ENCODE data around the gene TTC9. TPM values are rescaled to one million over a fixed set of nuclear protein-coding genes. Genes with fewer than 3 reads are reported as not detected.

The TTC9 gene
- polyA plus RNA-seq, 3 donors, result 0.99 to 2.1 (median 1.2) TPM

- Histone ChIP-seq H3K9ac (ENCODE audit: insufficient read depth, low read length, poor library complexity, severe bottlenecking) (no peak overlapping the region), H3K4me3 (replicated peaks in 1 of 3; ENCODE audit: low read depth in 2 of 3, low read length in 3 of 3) (no peak overlapping the region), H4K20me1 (ENCODE audit: insufficient read depth, low read length) (no peaks in the 10 kb centered on the region), H2AFZ (ENCODE audit: insufficient read depth, low read depth, low read length, poor library complexity, severe bottlenecking) (no peak overlapping the region), H3K4me2 (replicated peaks; ENCODE audit: extremely low read depth, low read length, poor library complexity, severe bottlenecking) (no peak overlapping the region), H3K79me2 (ENCODE audit: insufficient read depth, low read length) (no peaks in the 10 kb centered on the region), H3K9me3 (replicated peaks in 1 of 2; ENCODE audit: control insufficient read depth in 1 of 2, insufficient read depth in 1 of 2, low read length in 2 of 2) (peaks cover 9% of the 10 kb centered on the region in 2 donors), H3K36me3 (replicated peaks in 1 of 2; ENCODE audit: control insufficient read depth in 1 of 2, insufficient read depth in 2 of 2, low read length in 2 of 2) (no peaks in the 10 kb centered on the region), H3K4me1 (ENCODE audit: control insufficient read depth in 1 of 2, insufficient read depth in 2 of 2, low read length in 2 of 2) (peaks cover 24 to 27% of the 10 kb centered on the region in 2 donors), H3K27me3 (ENCODE audit: control insufficient read depth in 2 of 2, insufficient read depth in 2 of 2, low read length in 2 of 2) (peaks cover 27 to 44% of the 10 kb centered on the region in 2 donors), H3K27ac (ENCODE audit: low read depth in 1 of 2, low read length in 2 of 2) (no peak overlapping the region)
- WGBS (ENCODE audit: insufficient coverage), result no CpG with 5 or more reads among the region's 2 CpGs
- H3K4me1 Mint-ChIP-seq, result peaks cover 24% of the 10 kb centered on the region
- H3K9me3 Mint-ChIP-seq, result peaks cover 3 to 30% (median 19%) of the 10 kb centered on the region in 7 donors
- no peak for DNase-seq
- H3K27me3 Mint-ChIP-seq (ENCODE audit: low read depth in 3 of 3), result peaks cover 32 to 37% (median 35%) of the 10 kb centered on the region in 3 donors
- H3K27ac Mint-ChIP-seq, result no peak overlapping the region
- no peak overlapping the region for H3K4me3 Mint-ChIP-seq
- intact Hi-C loops (cut with micrococcal nuclease), result no loop called here
- no peak for TF ChIP-seq CTCF (IDR thresholded peaks at IDR 0.05)
- peaks cover 0 to 14% of the 10 kb centered on the region in 2 donors for H3K36me3 Mint-ChIP-seq
Measured at GRCh38 chr14:70638416-70638815, 3.3 kb upstream of the TTC9 start.

GRCh38 chr14:70640938-70641547 lies 673 bp upstream of the TTC9 start:
- Mint-ChIP-seq H3K9me3 (peaks cover 3 to 21% (median 12%) of the 10 kb centered on the region in 7 donors), H3K27me3 (ENCODE audit: low read depth in 3 of 3) (peaks cover 36 to 47% (median 42%) of the 10 kb centered on the region in 3 donors), H3K4me1 (peaks cover 25% of the 10 kb centered on the region), H3K36me3 (peaks cover 0 to 14% of the 10 kb centered on the region in 2 donors), H3K27ac (peak overlapping the region in 3 of 7 donors; percentile 14 to 65 (median 40)), H3K4me3 (peak overlapping the region; percentile 85 to 96)
- Histone ChIP-seq H3K9ac (ENCODE audit: insufficient read depth, low read length, poor library complexity, severe bottlenecking) (no peak overlapping the region), H3K4me3 (replicated peaks in 1 of 3; ENCODE audit: low read depth in 2 of 3, low read length in 3 of 3) (peak overlapping the region; percentile 36 to 87 (median 40)), H4K20me1 (ENCODE audit: insufficient read depth, low read length) (no peaks in the 10 kb centered on the region), H3K79me2 (ENCODE audit: insufficient read depth, low read length) (no peaks in the 10 kb centered on the region), H3K9me3 (replicated peaks in 1 of 2; ENCODE audit: control insufficient read depth in 1 of 2, insufficient read depth in 1 of 2, low read length in 2 of 2) (peaks cover 1 to 2% of the 10 kb centered on the region in 2 donors), H3K27ac (ENCODE audit: low read depth in 1 of 2, low read length in 2 of 2) (no peak overlapping the region), H3K36me3 (replicated peaks in 1 of 2; ENCODE audit: control insufficient read depth in 1 of 2, insufficient read depth in 2 of 2, low read length in 2 of 2) (no peaks in the 10 kb centered on the region), H3K27me3 (ENCODE audit: control insufficient read depth in 2 of 2, insufficient read depth in 2 of 2, low read length in 2 of 2) (peaks cover 28 to 55% of the 10 kb centered on the region in 2 donors), H3K4me2 (replicated peaks; ENCODE audit: extremely low read depth, low read length, poor library complexity, severe bottlenecking) (peak overlapping the region; percentile 95), H3K4me1 (ENCODE audit: control insufficient read depth in 1 of 2, insufficient read depth in 2 of 2, low read length in 2 of 2) (peaks cover 25 to 27% of the 10 kb centered on the region in 2 donors), H2AFZ (ENCODE audit: insufficient read depth, low read depth, low read length, poor library complexity, severe bottlenecking) (peak overlapping the region; percentile 90)
- under 1% methylated on average over 24 of the region's 28 CpGs for WGBS (ENCODE audit: insufficient coverage)
- intact Hi-C loops (cut with micrococcal nuclease), result loop anchor here in 1 of 2 donors (5.0 kb wide), 1 partner anchor 51 kb away; no protein-coding TSS in a partner anchor
- DNase-seq, result peak in 2 of 3 donors; percentile 47 to 59
- TF ChIP-seq CTCF (IDR thresholded peaks at IDR 0.05), result no peak
